H1 (cell line): ENCODE results near the gene MR1. TPM values are rescaled to one million over a fixed set of nuclear protein-coding genes. Genes with fewer than 3 reads are reported as not detected.

ENCODE experiments used
- POLR2AphosphoS5 ChIP-seq: IDR thresholded peaks from 2 replicates; pipeline ENCODE4 v1.6.1; 2011; ENCODE audit warnings: low read depth, low read length
- SIN3A ChIP-seq, 2 experiments: IDR thresholded peaks in 1 of 2; conservative IDR thresholded peaks in 1 of 2; 2 replicates each; pipeline ENCODE4 v1.6.1; 2011 to 2012; ENCODE audit warnings: low read length in 2 of 2, improper control_type of control experiment in 1 of 2, low read depth in 1 of 2, mild to moderate bottlenecking in 1 of 2
- ZNF274 ChIP-seq: IDR thresholded peaks from 2 replicates; pipeline ENCODE4 v1.7.0; 2012; ENCODE audit warnings: low read length, borderline replicate concordance; ENCODE audit errors: extremely low read depth
- polyA plus RNA-seq, 7 experiments: library from polyadenylated mRNA; depleted of rRNA in 3 of 7; stranded (reverse) in 5 of 7; unstranded in 2 of 7; fragments of >200 nt in 5 of 7; fragments of 200-250 nt in 2 of 7; gene quantifications; 1 replicate in 5 of 7; 2 replicates in 1 of 7; 4 replicates in 1 of 7; pipeline versions ENCODE4 v1.2.1 to v1.2.3, GENCODE V29; 2011 to 2013; ENCODE audit warnings: missing spikeins in 2 of 7, mixed read lengths in 2 of 7
- total RNA-seq: library from RNA; stranded (reverse); fragmentation: NEBNext Ultra II Directional; extraction: Animal tissue kit (Norgen Biotek cat#: 25700); gene quantifications from 2 replicates; pipeline ENCODE4 v1.2.1, GENCODE V29; 2021
- TF ChIP-seq, protein P1 (sequence below): fragments of 300-600 bp; sonication (generic); IDR thresholded peaks from 2 replicates; pipeline ENCODE4 v1.7.1; 2012; ENCODE audit warnings: low read length, moderate library complexity, mild to moderate bottlenecking, inconsistent platforms; ENCODE audit not compliant: insufficient replicate concordance
- TF ChIP-seq, protein P2 (sequence below): IDR thresholded peaks from 2 replicates; pipeline ENCODE4 v1.6.1; 2012; ENCODE audit warnings: inconsistent platforms

MR1 gene
- total and polyA plus RNA-seq, 2 of the 8 experiments (the other 6 are each of a cell fraction or from before 2014, with no cell fraction given): 0.09 TPM; not detected in 1

- TF ChIP-seq ZNF274: no peak
- no peak for TF ChIP-seq POLR2AphosphoS5
- TF ChIP-seq, protein P1, sequence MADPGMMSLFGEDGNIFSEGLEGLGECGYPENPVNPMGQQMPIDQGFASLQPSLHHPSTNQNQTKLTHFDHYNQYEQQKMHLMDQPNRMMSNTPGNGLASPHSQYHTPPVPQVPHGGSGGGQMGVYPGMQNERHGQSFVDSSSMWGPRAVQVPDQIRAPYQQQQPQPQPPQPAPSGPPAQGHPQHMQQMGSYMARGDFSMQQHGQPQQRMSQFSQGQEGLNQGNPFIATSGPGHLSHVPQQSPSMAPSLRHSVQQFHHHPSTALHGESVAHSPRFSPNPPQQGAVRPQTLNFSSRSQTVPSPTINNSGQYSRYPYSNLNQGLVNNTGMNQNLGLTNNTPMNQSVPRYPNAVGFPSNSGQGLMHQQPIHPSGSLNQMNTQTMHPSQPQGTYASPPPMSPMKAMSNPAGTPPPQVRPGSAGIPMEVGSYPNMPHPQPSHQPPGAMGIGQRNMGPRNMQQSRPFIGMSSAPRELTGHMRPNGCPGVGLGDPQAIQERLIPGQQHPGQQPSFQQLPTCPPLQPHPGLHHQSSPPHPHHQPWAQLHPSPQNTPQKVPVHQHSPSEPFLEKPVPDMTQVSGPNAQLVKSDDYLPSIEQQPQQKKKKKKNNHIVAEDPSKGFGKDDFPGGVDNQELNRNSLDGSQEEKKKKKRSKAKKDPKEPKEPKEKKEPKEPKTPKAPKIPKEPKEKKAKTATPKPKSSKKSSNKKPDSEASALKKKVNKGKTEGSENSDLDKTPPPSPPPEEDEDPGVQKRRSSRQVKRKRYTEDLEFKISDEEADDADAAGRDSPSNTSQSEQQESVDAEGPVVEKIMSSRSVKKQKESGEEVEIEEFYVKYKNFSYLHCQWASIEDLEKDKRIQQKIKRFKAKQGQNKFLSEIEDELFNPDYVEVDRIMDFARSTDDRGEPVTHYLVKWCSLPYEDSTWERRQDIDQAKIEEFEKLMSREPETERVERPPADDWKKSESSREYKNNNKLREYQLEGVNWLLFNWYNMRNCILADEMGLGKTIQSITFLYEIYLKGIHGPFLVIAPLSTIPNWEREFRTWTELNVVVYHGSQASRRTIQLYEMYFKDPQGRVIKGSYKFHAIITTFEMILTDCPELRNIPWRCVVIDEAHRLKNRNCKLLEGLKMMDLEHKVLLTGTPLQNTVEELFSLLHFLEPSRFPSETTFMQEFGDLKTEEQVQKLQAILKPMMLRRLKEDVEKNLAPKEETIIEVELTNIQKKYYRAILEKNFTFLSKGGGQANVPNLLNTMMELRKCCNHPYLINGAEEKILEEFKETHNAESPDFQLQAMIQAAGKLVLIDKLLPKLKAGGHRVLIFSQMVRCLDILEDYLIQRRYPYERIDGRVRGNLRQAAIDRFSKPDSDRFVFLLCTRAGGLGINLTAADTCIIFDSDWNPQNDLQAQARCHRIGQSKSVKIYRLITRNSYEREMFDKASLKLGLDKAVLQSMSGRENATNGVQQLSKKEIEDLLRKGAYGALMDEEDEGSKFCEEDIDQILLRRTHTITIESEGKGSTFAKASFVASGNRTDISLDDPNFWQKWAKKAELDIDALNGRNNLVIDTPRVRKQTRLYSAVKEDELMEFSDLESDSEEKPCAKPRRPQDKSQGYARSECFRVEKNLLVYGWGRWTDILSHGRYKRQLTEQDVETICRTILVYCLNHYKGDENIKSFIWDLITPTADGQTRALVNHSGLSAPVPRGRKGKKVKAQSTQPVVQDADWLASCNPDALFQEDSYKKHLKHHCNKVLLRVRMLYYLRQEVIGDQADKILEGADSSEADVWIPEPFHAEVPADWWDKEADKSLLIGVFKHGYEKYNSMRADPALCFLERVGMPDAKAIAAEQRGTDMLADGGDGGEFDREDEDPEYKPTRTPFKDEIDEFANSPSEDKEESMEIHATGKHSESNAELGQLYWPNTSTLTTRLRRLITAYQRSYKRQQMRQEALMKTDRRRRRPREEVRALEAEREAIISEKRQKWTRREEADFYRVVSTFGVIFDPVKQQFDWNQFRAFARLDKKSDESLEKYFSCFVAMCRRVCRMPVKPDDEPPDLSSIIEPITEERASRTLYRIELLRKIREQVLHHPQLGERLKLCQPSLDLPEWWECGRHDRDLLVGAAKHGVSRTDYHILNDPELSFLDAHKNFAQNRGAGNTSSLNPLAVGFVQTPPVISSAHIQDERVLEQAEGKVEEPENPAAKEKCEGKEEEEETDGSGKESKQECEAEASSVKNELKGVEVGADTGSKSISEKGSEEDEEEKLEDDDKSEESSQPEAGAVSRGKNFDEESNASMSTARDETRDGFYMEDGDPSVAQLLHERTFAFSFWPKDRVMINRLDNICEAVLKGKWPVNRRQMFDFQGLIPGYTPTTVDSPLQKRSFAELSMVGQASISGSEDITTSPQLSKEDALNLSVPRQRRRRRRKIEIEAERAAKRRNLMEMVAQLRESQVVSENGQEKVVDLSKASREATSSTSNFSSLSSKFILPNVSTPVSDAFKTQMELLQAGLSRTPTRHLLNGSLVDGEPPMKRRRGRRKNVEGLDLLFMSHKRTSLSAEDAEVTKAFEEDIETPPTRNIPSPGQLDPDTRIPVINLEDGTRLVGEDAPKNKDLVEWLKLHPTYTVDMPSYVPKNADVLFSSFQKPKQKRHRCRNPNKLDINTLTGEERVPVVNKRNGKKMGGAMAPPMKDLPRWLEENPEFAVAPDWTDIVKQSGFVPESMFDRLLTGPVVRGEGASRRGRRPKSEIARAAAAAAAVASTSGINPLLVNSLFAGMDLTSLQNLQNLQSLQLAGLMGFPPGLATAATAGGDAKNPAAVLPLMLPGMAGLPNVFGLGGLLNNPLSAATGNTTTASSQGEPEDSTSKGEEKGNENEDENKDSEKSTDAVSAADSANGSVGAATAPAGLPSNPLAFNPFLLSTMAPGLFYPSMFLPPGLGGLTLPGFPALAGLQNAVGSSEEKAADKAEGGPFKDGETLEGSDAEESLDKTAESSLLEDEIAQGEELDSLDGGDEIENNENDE: no peak
- TF ChIP-seq, protein P2, sequence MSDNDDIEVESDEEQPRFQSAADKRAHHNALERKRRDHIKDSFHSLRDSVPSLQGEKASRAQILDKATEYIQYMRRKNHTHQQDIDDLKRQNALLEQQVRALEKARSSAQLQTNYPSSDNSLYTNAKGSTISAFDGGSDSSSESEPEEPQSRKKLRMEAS: no peak
- TF ChIP-seq SIN3A (conservative IDR thresholded peaks at IDR 0.05 in 1 of 2, IDR thresholded peaks at IDR 0.05 in 1 of 2; ENCODE audit: low read depth in 1 of 2, low read length in 2 of 2): no peak
- TF ChIP-seq, all 59 proteins: peak for 0
Measured at GRCh38 chr1:181064011-181064623, 30.3 kb downstream of the MR1 start (continued).
